K562 (cell line): ENCODE measurements around the gene PRRT1. TPM values are rescaled to one million over a fixed set of nuclear protein-coding genes. Genes with fewer than 3 reads are reported as not detected.
A peak's percentile ranks its signal among the peaks of the same experiment; 100 is the strongest.

Experiments used
- CXXC5 ChIP-seq: fragments of 250-450 bp; sonication (Bioruptor Pico); IDR thresholded peaks from 2 replicates; pipeline ENCODE4 v1.8.0; 2022; ENCODE audit warnings: inconsistent platforms, mild to moderate bottlenecking, moderate library complexity
- DMBX1 ChIP-seq: fragments of 250-450 bp; sonication (Bioruptor Pico); IDR thresholded peaks from 2 replicates; pipeline ENCODE4 v1.8.0; 2022; ENCODE audit warnings: inconsistent platforms, mild to moderate bottlenecking, moderate library complexity, borderline replicate concordance
- GATAD2A ChIP-seq: fragments of 450-650 bp; IDR thresholded peaks from 2 replicates; pipeline ENCODE4 v1.6.1; 2017
- JUN ChIP-seq, 2 experiments: sonication (generic) in 1 of 2; formaldehyde crosslinking in 1 of 2; IDR thresholded peaks; 2 replicates each; pipeline versions ENCODE4 v1.6.1 to v1.8.0; 2012 to 2022; ENCODE audit warnings: borderline replicate concordance in 2 of 2, mild to moderate bottlenecking in 2 of 2, improper control_type of control experiment in 1 of 2, low read depth in 1 of 2, low read length in 1 of 2, missing genetic modification reagents in 1 of 2
- KDM4B ChIP-seq, 2 experiments: fragments of 450-650 bp in 1 of 2; sonication (generic) in 1 of 2; IDR thresholded peaks; 2 replicates each; pipeline ENCODE4 v1.6.1; 2016 to 2017; ENCODE audit warnings: borderline replicate concordance in 2 of 2, antibody characterized with exemption in 1 of 2, low read depth in 1 of 2, mild to moderate bottlenecking in 1 of 2
- KLF1 ChIP-seq: fragments of 450-650 bp; IDR thresholded peaks from 2 replicates; pipeline ENCODE4 v1.6.1; 2016; ENCODE audit warnings: missing genetic modification characterization, missing compliant biosample characterization
- MEIS2 ChIP-seq: fragments of 450-650 bp; IDR thresholded peaks from 2 replicates; pipeline ENCODE4 v1.6.1; 2014; ENCODE audit warnings: mild to moderate bottlenecking; ENCODE audit not compliant: partially characterized antibody
- NBN ChIP-seq: fragments of 450-650 bp; IDR thresholded peaks from 2 replicates; pipeline ENCODE4 v1.6.1; 2016; ENCODE audit warnings: low read depth, mild to moderate bottlenecking
- NCOA1 ChIP-seq: fragments of 450-650 bp; IDR thresholded peaks from 2 replicates; pipeline ENCODE4 v1.6.1; 2016; ENCODE audit warnings: low read depth
- PCBP2 ChIP-seq: fragments of 200-400 bp; formaldehyde crosslinking; IDR thresholded peaks from 2 replicates; pipeline ENCODE4 v1.6.1; 2018; ENCODE audit warnings: low read length, low read depth, mild to moderate bottlenecking, moderate library complexity; ENCODE audit not compliant: poor library complexity, severe bottlenecking
- POU5F1 ChIP-seq: fragments of 150-350 bp; IDR thresholded peaks from 2 replicates; pipeline ENCODE4 v1.6.1; 2014; ENCODE audit warnings: borderline replicate concordance, low read length, low read depth, mild to moderate bottlenecking; ENCODE audit not compliant: partially characterized antibody
- RBM14 ChIP-seq: fragments of 200-400 bp; formaldehyde crosslinking; IDR thresholded peaks from 2 replicates; pipeline ENCODE4 v1.6.1; 2018; ENCODE audit warnings: low read depth, mild to moderate bottlenecking, low read length, moderate library complexity, borderline replicate concordance; ENCODE audit not compliant: insufficient read depth
- SAFB2 ChIP-seq: fragments of 200-400 bp; formaldehyde crosslinking; IDR thresholded peaks from 2 replicates; pipeline ENCODE4 v1.6.1; 2018; ENCODE audit warnings: borderline replicate concordance, low read length, low read depth, moderate library complexity; ENCODE audit not compliant: severe bottlenecking
- STAT5B ChIP-seq: fragments of 250-450 bp; sonication (Bioruptor Pico); IDR thresholded peaks from 2 replicates; pipeline ENCODE4 v1.8.0; 2021; ENCODE audit warnings: mild to moderate bottlenecking, inconsistent platforms
- ZBTB12 ChIP-seq: fragments of 250-450 bp; sonication (Bioruptor Pico); IDR thresholded peaks from 2 replicates; pipeline ENCODE4 v1.4.0; 2020
- ZEB2 ChIP-seq: fragments of 450-650 bp; IDR thresholded peaks from 2 replicates; pipeline ENCODE4 v1.6.1; 2016
- ZNF311 ChIP-seq: fragments of 250-450 bp; sonication (Bioruptor Pico); IDR thresholded peaks from 2 replicates; pipeline ENCODE4 v1.4.0; 2020; ENCODE audit warnings: mild to moderate bottlenecking, moderate library complexity
- ZNF41 ChIP-seq: fragments of 250-450 bp; sonication (Bioruptor Pico); conservative IDR thresholded peaks from 2 replicates; pipeline ENCODE4 v1.4.0; 2020; ENCODE audit warnings: mild to moderate bottlenecking
- ZNF830 ChIP-seq: fragments of 250-450 bp; sonication (Bioruptor Pico); IDR thresholded peaks from 2 replicates; pipeline ENCODE4 v1.5.0; 2021; ENCODE audit warnings: mild to moderate bottlenecking
- polyA plus RNA-seq, 8 experiments: library from polyadenylated mRNA; depleted of rRNA in 4 of 8; stranded (reverse) in 5 of 8; unstranded in 3 of 8; fragments of >200 nt; fragmentation: Nextera tagmentation in 2 of 8; fragmentation: Illumina TruSeq in 1 of 8; extraction: Ambion mirVana in 2 of 8; extraction: Trizol in 1 of 8; gene quantifications; 2 replicates each; pipeline versions ENCODE4 v1.2.1 to v1.2.3, GENCODE V29; 2011 to 2014; ENCODE audit warnings: inconsistent platforms in 1 of 8, missing spikeins in 1 of 8
- total RNA-seq, 7 experiments: library from RNA; depleted of rRNA in 6 of 7; stranded (reverse); fragments of >200 nt in 6 of 7; fragmentation: Illumina TruSeq in 2 of 7; extraction: Trizol in 2 of 7; gene quantifications; 2 replicates each; pipeline versions ENCODE4 v1.2.1 to v1.2.3, GENCODE V29; 2011 to 2021; ENCODE audit warnings: low replicate concordance in 1 of 7
- TF ChIP-seq, protein P1 (sequence below): fragments of 200-400 bp; formaldehyde crosslinking; IDR thresholded peaks from 2 replicates; pipeline ENCODE4 v1.6.1; 2017; ENCODE audit warnings: mild to moderate bottlenecking, low read depth, low read length, moderate library complexity
- TF ChIP-seq, protein P2 (sequence below): fragments of 450-650 bp; IDR thresholded peaks from 2 replicates; pipeline ENCODE4 v1.6.1; 2016; ENCODE audit warnings: antibody characterized with exemption

The PRRT1 gene
- total and polyA plus RNA-seq, 9 of the 15 experiments (the other 6 are each of a cell fraction or from before 2014, with no cell fraction given), result 0.14 to 3.5 (median 0.41) TPM

DNA sequence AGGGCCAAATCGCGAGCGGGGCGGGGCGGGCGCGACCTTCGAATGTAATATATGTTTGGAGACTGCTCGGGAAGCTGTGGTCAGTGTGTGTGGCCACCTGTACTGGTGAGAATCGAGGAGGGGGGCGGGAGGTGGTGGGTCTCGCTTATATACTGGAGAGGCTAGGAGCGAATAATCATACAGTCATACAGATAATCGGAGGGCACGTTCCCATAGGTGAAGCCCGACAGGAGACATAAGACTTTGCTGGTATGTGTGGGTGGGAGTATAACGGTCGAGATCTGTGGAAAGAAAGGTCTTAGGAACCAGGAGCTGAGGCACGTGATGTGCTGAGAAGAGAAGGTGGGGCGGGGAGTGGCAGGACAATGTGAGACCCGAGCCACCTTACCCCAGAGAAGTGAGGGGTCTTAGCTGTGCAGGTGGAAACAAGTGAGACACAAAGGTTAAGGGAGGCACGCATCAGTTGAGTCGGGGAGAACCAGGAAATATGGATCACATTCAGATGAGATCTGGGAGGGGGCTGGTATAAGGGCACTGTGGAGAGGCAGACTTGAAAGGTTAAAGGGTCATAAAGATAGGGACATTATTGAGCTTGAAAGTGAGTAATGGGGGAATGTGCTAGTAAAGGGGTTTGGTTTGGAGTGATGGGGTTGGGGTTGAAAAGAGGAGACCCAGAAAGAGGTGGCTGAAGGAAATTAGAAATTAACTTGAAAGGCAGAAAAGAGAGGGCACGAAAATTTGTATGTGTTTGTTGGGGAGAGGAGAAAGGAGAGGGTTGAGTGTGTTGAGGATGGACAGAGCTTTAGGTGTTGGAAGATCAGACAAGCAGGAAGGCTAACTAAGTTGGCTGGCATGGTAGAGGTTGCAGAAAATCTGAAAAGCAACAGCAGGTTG, 27.1 kb upstream of the PRRT1 start (continued):
- TF ChIP-seq, protein P1, sequence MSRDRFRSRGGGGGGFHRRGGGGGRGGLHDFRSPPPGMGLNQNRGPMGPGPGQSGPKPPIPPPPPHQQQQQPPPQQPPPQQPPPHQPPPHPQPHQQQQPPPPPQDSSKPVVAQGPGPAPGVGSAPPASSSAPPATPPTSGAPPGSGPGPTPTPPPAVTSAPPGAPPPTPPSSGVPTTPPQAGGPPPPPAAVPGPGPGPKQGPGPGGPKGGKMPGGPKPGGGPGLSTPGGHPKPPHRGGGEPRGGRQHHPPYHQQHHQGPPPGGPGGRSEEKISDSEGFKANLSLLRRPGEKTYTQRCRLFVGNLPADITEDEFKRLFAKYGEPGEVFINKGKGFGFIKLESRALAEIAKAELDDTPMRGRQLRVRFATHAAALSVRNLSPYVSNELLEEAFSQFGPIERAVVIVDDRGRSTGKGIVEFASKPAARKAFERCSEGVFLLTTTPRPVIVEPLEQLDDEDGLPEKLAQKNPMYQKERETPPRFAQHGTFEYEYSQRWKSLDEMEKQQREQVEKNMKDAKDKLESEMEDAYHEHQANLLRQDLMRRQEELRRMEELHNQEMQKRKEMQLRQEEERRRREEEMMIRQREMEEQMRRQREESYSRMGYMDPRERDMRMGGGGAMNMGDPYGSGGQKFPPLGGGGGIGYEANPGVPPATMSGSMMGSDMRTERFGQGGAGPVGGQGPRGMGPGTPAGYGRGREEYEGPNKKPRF, result no peak
- TF ChIP-seq DMBX1 (CRISPR knock-in tag) (no peak), ZBTB12 (CRISPR knock-in tag) (peak; percentile 28; the same call in 1 of the 2 replicates), SAFB2 (no peak), ZNF41 (CRISPR knock-in tag) (no peak), CXXC5 (no peak), POU5F1 (no peak), ZNF311 (CRISPR knock-in tag) (no peak), GATAD2A (peak; percentile 78; the same call in 1 of the 2 replicates), STAT5B (CRISPR knock-in tag) (no peak), PCBP2 (no peak), ZNF830 (CRISPR knock-in tag) (no peak), JUN (IDR thresholded peaks at IDR 0.05; ENCODE audit: borderline replicate concordance, low read depth, low read length) (no peak), JUN (CRISPR knock-in tag; IDR thresholded peaks at IDR 0.05; ENCODE audit: borderline replicate concordance) (no peak), RBM14 (no peak), KDM4B (IDR thresholded peaks at IDR 0.05; ENCODE audit: borderline replicate concordance in 2 of 2, low read depth in 1 of 2) (no peak), NBN (peak; percentile 28; the same call in 1 of the 2 replicates), KLF1 (tag) (peak; percentile 64), NCOA1 (no peak; the same call in 1 of the 2 replicates), ZEB2 (no peak), MEIS2 (no peak)
- TF ChIP-seq, protein P2, sequence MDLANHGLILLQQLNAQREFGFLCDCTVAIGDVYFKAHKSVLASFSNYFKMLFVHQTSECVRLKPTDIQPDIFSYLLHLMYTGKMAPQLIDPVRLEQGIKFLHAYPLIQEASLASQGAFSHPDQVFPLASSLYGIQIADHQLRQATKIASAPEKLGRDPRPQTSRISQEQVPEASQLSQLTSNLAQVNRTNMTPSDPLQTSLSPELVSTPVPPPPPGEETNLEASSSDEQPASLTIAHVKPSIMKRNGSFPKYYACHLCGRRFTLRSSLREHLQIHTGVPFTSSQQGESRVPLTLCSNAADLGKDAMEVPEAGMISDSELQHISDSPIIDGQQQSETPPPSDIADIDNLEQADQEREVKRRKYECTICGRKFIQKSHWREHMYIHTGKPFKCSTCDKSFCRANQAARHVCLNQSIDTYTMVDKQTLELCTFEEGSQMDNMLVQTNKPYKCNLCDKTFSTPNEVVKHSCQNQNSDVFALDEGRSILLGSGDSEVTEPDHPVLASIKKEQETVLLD, result no peak; the same call in 1 of the 2 replicates
